ENCODE data around the gene XYLT1.

XYLT1 gene

DNA sequence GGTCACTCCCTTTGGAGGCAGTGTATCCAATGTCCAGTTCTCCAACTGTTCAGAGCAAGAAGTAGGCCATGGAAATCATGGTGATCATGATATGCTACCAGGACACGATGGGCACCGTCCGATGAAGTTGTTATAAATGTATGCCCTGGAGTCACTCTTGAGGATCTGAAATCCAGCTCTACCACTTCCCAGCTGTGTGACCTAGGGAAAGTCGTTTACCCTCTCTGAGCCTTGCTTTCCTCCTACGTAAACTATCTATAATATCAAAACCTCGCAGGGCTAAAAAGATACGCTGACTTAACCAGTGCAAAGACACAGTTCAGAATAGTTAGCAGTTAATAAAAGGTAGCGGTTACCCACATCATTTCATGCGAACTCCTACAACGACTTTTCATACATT is 194.2 kb downstream of the XYLT1 start:
- no peak for DNase-seq

DNA sequence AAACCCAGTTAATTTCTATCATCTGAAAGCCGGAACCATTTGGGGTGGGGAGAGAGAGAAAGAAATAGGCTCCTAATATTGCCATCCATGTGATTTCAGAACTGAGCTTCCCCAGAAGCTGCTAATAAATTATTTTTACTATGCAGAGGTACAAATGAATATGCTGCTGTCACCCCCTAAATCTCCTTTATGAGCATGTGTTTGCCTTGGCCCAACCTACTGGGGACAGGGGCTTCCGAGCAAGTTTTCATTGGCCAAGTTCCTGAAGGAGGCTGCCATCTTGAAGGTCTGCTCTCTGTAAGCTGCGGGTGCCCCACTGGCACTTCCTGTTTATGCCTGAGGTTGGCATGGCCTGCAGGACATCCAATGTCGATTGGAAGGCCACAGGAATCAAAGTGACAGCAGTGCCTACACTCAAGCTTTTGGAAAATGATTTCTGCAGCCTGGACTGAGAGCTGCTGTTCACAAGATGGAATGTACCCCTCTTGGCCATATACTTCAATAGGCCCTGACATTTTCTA is 194.7 kb downstream of the XYLT1 start:
- no peak for DNase-seq

DNA sequence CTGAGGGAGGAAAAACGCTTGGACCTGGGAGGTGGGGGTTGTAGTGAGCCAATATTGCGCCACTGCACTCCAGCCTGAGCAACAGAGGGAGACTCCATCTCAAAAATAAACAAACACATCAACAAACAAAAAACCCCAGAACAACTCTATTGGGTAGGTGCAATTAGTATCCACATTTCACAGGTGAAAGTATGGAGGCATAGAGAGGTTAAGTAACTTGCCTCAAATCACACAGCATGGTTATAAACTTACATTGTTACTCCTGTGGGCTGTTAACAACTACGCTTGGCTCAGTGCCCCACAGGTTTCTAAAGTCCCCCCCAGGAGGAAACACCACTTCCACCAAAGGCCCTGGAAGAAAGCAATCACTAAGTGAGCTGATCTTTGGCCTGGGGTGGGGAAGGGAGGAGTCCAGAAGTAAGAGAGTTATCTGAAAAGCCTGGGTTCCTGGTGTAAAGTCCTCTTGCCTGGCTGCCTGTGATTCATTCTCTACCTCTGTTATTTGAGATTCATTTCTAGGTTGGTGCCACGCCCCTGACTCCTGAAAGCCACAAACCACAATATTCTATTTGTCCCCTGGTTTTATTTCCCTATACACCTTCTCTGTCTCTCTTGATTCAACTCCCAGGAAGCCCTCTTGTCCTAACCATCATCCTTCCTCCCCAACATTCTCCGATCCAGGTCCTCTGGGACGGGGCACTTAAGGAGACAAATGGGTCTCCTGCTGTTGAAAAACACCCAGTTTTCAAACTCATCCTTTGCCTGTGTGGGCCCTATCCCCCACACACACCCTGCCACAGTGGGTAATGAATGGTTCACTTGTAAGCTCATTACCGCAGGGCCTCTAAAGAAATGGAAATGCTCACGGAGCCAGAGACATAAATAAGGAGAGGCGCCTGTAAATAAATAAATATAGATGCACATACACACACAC is 195.4 kb downstream of the XYLT1 start:
- peak in 1 of 2 experiments; percentile 8 for DNase-seq

GRCh38 chr16:17273142-17273561 is 197.6 kb downstream of the XYLT1 start:
- DNase-seq: no peak

DNA sequence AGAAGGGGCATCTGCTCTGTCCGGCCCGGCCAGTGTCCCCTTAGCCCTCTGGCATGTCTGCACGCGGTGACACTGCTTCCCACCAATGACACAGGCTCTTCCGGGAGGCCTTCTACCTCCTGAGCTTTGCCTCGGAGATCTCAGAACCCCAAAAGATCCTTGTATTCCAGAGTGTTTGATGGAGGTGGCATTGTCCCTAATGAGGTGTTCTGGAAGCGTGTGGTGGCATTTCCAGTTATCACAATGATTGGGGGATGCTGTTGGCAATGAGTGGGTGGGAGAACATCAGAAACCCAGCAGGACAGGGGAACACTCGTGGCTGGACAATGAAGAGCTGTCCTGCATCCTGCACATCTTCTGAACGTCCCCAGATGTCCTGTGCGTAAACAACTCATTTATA is 198.0 kb downstream of the XYLT1 start:
- DNase-seq: no peak

DNA sequence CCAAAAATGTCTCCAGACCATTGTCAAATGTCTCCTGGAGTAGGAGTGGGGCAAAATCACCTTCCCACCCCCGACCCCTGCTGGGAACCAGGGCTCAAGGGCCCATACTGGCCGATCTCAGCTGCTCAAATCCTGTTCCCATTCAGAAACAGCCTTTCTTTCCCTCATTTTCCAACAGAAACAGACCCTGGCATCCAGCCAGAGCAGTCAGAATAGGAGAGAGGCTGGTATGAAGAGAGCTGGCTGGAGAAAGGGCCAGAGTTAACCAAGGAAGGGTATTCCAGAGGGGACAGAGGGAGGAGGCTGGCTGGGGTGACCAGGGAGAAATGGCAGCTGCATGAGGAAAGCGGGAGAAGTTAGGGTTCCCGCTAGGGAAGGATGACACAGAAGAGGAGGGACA is 199.1 kb downstream of the XYLT1 start:
- DNase-seq: no peak

GRCh38 chr16:17270683-17271109 is 200.1 kb downstream of the XYLT1 start:
- no peak for DNase-seq

DNA sequence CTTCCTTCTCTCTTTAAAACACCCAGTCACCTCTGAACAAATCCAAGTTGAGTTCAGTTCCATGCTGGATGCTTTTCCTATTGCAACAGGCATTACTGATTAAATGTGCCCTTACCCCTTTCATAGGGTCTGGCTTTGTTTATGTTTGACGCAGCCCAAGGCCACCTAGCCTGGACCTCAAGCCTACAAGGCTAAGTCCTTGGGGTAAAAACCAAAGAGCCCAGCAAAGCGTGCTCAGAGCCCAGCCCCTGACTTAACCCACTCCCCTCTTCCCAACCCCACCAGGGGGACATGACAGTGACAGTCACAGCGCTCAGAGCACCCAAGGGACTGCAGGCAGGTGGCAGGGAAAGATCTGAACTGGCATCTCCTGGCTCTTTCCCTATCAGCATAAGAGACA is 200.6 kb downstream of the XYLT1 start:
- no peak for DNase-seq

DNA sequence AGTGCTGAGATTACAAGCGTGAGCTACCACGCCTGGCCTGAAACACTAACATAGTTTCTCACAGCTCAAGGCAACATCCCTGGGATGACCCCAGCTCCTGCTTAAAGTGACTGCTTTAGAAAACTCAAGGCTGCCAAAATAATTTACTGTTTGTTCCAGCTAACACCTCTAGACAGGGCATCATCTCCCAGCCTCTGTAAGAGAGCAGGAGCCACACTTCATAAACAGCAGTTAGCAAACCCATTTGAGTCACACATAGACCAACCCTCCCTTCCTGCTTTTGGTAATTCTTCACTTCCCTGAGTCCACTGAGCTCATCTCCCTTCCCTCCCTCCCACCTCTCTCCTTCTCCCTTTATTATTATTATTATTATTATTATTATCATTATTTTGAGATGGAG is 201.3 kb downstream of the XYLT1 start:
- no peak for DNase-seq

DNA sequence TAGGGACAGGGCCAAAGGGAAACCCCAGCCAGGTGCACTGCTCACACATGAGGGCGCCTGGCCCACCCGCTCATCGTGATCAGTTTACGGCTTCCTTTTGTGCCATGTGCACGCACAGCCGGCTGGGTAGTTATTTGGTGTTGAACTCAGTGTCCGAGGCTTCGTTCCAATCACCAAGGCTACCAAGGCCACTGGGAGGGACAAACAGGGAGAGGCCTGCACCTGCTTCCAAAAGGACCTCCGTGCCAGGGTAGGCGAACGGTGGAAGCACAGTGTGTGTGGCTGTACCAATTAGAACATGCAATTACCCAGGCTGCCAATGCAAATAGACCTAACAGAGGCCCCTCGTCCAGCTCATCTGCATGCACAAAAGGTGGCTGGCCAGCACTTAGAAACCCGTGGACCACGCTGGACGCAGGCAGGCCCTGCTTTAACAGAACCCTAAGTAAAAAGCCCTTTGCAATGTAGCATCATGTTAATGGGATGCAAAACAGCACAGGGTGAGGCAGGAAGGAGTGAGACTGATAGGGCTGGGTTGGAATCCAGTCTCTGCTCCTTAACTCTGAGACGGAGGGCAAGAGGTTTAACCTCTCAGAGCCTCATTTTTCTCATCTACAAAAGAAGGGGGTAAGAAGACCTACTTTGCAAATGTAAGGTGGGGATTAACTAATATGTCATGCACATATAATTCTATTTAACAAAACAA is 204.0 kb downstream of the XYLT1 start:
- DNase-seq: no peak

DNA sequence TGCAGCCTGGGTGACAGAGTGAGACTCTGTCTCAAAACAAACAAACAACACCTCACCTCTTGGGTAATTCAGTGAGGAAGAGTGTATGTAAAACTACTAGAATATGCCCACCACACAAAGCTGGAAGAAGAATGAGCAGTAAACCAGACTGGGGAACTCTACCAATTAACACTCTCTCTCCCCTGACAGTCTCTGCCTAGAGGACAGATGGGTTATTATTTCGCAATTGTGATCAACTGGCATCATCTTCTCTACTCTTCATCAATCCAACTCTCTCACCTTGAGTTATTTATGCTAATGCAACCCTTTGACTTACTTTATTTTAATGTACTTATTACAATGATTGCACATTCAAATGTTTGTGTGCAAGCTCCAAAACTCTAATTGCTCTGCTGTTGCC is 205.6 kb downstream of the XYLT1 start:
- no peak for DNase-seq

DNA sequence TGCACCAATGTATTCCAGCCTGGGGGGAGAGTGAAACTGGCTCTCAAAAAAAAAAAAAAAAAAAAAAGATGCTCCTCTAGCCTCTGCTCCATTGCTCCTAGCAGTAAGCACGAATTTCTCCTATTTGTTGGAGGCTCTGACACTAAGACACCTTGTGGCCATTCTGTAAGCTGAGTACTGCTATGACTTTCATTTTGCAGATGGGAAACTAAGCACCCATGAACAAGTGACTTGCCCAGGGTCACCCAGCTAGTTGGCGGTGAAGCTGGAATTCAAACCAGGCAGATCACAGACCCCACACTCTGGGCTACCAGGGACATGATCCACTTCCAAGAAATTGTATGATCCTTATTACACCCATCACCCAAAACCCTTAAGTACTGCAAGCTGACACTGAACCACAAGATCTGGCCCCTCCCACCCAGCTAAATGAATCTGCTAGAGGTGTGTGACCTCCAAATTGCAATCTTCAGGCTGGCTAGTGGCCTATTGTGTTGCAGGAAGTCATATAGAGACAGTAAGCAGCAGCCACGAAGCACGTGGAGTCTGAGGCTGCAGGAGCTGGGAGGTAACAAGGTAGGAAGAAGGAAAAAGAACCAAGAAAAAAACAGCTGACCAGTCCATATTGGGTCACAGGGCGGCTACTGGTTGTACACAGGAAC is 209.4 kb downstream of the XYLT1 start:
- DNase-seq: no peak

DNA sequence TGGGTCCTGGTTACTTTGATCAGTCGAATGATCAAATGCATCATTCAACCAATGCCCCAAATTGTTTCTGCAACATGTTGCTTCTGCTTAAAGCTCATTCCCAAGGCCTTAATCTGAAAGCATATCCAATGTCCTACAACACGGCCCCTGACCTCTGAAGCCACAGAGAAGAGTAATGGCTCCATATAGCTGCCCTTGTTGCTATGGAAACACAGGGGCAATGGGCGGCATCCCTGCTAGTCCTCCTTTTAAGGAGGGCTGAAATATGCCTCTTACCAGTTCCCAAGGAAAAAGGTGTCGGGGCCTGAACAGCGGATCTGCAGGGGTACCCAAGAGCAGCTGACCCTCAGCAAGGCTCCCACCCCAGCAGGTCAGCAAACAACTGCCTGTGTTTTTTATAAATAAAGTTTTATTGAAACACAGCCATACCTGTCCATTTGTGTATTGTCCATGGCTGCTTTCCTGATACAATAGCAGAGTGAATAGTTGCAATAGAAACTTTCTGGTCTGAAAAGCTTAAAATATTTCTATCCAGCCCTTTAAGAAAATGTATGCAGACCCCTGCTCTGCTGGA is 210.4 kb downstream of the XYLT1 start:
- DNase-seq: no peak

DNA sequence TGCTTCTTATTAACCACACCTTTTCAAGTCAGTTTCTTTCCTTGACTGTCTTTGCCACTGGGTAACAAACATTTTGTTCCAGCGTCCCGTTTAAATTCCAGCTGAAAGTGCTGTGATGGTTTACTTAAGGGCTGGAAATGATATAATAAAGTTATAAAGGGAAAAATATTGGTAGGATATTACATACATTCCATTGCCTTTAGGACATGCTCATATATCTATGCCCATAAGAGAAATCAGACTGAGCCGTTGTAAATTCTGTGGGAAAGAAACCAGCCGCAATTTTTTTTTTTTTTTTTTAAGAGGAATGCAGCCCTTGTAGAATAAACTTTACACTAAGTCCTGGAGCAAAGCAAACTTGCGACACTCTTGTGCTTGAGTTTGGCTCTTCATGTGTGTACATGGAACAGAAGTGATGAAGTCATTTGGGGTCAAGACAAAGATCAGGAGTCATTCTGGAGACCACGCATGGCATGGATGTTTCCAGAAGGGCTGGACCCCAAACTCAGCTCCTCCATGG is 210.9 kb downstream of the XYLT1 start:
- DNase-seq: no peak

DNA sequence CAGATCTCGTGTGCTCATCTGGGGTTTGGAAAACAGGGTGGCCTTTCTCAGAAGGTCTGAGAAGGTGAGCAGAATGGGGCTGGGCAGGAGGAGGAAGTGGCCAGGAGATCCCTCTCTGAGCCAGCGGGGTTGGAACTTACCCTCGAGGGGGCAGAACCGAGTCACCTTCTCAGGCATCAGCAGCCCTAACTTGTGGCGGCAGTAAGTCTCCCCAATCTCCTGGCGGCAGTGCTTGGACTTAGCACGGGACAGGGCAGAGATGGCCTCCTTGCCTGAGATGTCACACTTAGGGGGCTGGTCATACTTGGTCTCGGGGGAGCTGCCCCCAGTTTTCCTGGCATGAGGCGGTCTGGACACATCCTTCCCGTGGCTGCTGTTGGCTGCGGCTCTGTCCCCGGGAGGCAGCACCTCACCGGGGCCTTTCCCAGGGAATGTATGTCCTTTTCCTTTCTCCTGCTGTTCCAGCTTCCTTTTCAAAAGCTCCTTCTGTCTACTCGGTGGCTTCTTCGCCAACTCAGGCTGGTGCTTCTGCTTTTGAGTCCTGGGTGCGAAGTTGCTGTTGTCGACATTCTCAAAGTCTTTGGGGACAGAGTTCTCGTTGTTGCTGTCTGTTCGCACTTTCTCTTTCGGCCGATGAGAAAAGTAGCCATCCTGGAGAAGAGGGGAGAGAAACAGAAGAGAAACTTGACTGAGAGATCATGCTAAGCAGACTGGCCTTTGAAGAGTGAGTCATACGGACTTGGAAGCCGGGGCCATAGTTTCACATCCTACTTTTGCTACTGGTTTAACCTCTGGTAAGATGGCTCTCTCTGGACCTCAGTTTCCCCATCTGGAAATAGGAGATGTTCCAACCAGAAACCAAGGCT is 211.7 kb downstream of the XYLT1 start:
- no peak for DNase-seq

DNA sequence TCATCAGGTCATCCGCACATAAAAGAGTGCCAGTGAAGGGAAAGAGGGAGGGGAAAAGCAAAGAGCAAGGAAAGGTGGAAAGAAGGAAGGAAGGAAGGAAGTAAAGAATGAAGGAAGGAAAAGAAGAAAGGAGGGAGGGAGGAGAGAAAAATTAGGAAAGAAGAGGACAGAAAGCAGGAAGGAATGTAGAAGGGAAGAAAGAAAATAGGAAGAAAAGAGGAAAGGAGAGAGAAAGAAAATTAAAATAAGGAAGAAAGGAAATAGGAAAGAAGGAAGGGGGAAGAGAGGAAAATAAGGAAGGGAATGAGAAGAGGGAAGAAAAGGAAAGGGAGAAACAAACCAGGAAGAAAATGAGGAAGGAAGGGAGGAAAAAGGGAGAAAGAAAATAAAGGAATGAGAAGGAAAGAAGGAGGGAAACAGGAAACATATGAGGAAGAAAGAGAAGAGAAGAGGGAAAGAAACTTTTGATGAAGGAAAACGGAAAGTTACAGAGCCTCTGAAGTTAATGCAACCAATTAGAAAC is 212.6 kb downstream of the XYLT1 start:
- no peak for DNase-seq

- no peak for DNase-seq
These were observed 213.2 kb downstream of the XYLT1 start for GRCh38 chr16:17257426-17258023.

DNA sequence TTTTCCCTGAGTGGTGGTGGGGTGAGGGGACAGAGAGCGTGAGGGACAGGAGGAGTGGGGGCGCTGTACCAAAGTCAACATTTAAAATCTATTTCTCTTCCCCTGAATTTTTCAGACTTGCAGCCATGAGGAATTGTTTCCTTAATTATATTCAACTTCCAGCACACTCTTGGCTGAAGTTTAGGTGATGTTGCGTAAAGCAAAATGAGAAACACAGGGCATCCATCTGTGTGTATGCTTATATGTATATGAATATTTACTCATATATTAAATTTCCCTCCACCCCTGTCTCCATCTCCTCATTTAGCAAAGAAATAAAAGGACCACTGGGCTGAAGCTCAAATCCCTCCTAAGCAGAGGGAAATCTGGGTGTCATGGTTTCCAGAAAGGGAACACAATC is 218.1 kb downstream of the XYLT1 start:
- DNase-seq: no peak

- peak in 1 of 2 experiments; percentile 7 for DNase-seq
These were observed 218.7 kb downstream of the XYLT1 start for GRCh38 chr16:17252064-17252463.

DNA sequence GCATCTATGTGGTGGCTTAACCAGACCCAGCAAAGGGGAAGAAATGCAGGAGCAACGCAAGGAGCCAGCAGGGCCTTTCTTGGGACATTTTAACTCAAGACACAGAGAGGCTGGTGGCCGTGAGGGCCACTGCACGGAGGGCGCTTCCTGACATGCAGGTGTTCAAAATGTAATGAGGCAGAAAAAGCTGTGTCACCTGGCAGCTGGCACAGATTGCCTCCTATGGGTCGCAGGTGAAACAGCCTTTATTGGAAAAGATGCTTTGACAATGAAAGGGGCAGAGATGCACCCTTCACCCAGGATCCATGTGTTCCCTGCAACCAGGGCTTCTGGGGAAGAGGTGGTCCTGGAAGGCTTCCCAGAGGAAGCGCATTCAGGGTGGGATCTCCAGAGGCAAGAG is 219.3 kb downstream of the XYLT1 start:
- peak; percentile 6 to 7 for DNase-seq

Data from NCI-H187 (cell line).